NCI-H2107 treated with DMSO at 0.1 percent for 48 hours (cell line): ENCODE data around the gene ANK2.

Experiments
- DNase-seq: peaks from one replicate; lab custom pipeline; 2025; ENCODE audit not compliant: unreplicated experiment; lab: John Stamatoyannopoulos, UW

The ANK2 gene

GRCh38 chr4:113330200-113330599, 280.7 kb downstream of the ANK2 start:
- no peak for DNase-seq

GRCh38 chr4:113331811-113332210, 282.4 kb downstream of the ANK2 start:
- no peak for DNase-seq

GRCh38 chr4:113332701-113333100, 283.2 kb downstream of the ANK2 start:
- no peak for DNase-seq

- no peak for DNase-seq
Measured at GRCh38 chr4:113335746-113336145, 286.3 kb downstream of the ANK2 start.

- DNase-seq, result no peak
Measured at GRCh38 chr4:113336556-113336955, 287.1 kb downstream of the ANK2 start.

GRCh38 chr4:113339430-113339813, 290.0 kb downstream of the ANK2 start:
- DNase-seq, result no peak

- DNase-seq, result no peak
Measured at GRCh38 chr4:113344100-113344499, 294.6 kb downstream of the ANK2 start.

- no peak for DNase-seq
Measured at GRCh38 chr4:113347245-113347644, 297.8 kb downstream of the ANK2 start.

GRCh38 chr4:113349430-113349829, 300.0 kb downstream of the ANK2 start:
- no peak for DNase-seq

- DNase-seq, result no peak
Measured at GRCh38 chr4:113350576-113350975, 301.1 kb downstream of the ANK2 start.

- no peak for DNase-seq
Measured at GRCh38 chr4:113355550-113356371, 306.3 kb downstream of the ANK2 start.

GRCh38 chr4:113356453-113356852, 307.0 kb downstream of the ANK2 start:
- DNase-seq, result no peak

GRCh38 chr4:113358784-113359183, 309.3 kb downstream of the ANK2 start:
- no peak for DNase-seq

- DNase-seq, result no peak
Measured at GRCh38 chr4:113365377-113365776, 315.9 kb downstream of the ANK2 start.

GRCh38 chr4:113368056-113368455, 318.6 kb downstream of the ANK2 start:
- DNase-seq, result no peak

- DNase-seq, result no peak
Measured at GRCh38 chr4:113371111-113371510, 321.7 kb downstream of the ANK2 start.

- DNase-seq, result no peak
Measured at GRCh38 chr4:113375964-113376666, 326.7 kb downstream of the ANK2 start.

- DNase-seq, result no peak
Measured at GRCh38 chr4:113378836-113379235, 329.4 kb downstream of the ANK2 start.

GRCh38 chr4:113382704-113383103, 333.3 kb downstream of the ANK2 start:
- DNase-seq, result no peak

- DNase-seq, result no peak
Measured at GRCh38 chr4:113383111-113383785, 333.8 kb downstream of the ANK2 start.

GRCh38 chr4:113384600-113384999, 335.1 kb downstream of the ANK2 start:
- DNase-seq, result no peak
